ENCODE results near the gene IGDCC3. TPM values are rescaled to one million over a fixed set of nuclear protein-coding genes. Genes with fewer than 3 reads are reported as not detected.

IGDCC3 gene
- polyA plus RNA-seq, 2 of the 4 experiments (the other 2 are of a cell fraction) = 0.04 to 0.12 TPM

DNA sequence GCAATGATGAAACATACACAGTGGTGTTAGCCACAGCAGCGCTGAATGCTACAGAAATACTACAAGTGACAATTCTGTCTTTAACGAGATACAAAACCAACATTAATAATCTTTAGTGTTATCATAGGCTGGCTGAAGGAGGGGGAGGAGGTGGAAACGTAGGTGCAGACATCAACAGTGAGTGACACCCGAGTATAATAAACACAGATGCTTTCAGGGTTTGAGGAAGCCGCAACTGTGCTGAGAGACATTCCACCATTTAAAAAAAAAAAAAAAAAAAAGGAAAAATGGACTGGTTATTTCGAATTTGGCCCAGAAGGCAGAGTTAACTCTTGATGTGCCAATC, 4.3 kb upstream of the IGDCC3 start:
- no peak overlapping the region for H3K27ac ChIP-seq
- H3K4me2 ChIP-seq = no peak overlapping the region
- ATAC-seq (no peak), FAIRE-seq (no peak), DNase-seq (ENCODE audit: low read depth in 1 of 2, low spot score in 1 of 2) (no peak)
- 53% methylated on average over 6 of the region's 6 CpGs for WGBS (ENCODE audit: missing lambda C conversion rate)
- no peak overlapping the region for H3K4me3 ChIP-seq
- ChIA-PET CTCF (interaction anchor here (1.2 to 42.0 kb wide), 4 partner anchors 7 to 74 kb away, joined by 4 to 772 read pairs (median 747); partner anchors contain the start of gene IGDCC3), POLR2A (interaction anchor here (1.0 kb wide), 1 partner anchor 78 kb away, joined by 3 read pairs; the partner anchor contains the start of gene RNU5B-1)
- TF ChIP-seq MYC (IDR thresholded peaks at IDR 0.05; ENCODE audit: borderline replicate concordance, low read length) = no peak
- TF ChIP-seq RNF2 (IDR thresholded peaks at IDR 0.05; ENCODE audit: borderline replicate concordance, low read depth) = no peak
- TF ChIP-seq TFCP2L1 (CRISPR knock-in tag; IDR thresholded peaks at IDR 0.05) = no peak
- TF ChIP-seq HEYL (CRISPR knock-in tag; IDR thresholded peaks at IDR 0.05) = no peak
- no peak for TF ChIP-seq NR3C1 (IDR thresholded peaks at IDR 0.05)
- TF ChIP-seq EHF (CRISPR knock-in tag; IDR thresholded peaks at IDR 0.05) = no peak
- TF ChIP-seq RFX5 (IDR thresholded peaks at IDR 0.05) = no peak
- TF ChIP-seq JUNB (IDR thresholded peaks at IDR 0.05) = no peak
- TF ChIP-seq HOXB13 (CRISPR knock-in tag; IDR thresholded peaks at IDR 0.05; ENCODE audit: low read depth) = no peak
- no peak for TF ChIP-seq SMC3 (IDR thresholded peaks at IDR 0.05)
- no peak for TF ChIP-seq POLR2A (IDR thresholded peaks at IDR 0.05; ENCODE audit: low read length)
- no peak for TF ChIP-seq NPAS2 (CRISPR knock-in tag; IDR thresholded peaks at IDR 0.05; ENCODE audit: borderline replicate concordance)
- TF ChIP-seq RAD21 (conservative IDR thresholded peaks at IDR 0.05 in 1 of 2, IDR thresholded peaks at IDR 0.05 in 1 of 2) = no peak
- peaks cover 16% of the 10 kb centered on the region; the same call in 2 of the 3 replicates for H3K4me1 ChIP-seq
- H3K9me3 ChIP-seq = no peaks in the 10 kb centered on the region

DNA sequence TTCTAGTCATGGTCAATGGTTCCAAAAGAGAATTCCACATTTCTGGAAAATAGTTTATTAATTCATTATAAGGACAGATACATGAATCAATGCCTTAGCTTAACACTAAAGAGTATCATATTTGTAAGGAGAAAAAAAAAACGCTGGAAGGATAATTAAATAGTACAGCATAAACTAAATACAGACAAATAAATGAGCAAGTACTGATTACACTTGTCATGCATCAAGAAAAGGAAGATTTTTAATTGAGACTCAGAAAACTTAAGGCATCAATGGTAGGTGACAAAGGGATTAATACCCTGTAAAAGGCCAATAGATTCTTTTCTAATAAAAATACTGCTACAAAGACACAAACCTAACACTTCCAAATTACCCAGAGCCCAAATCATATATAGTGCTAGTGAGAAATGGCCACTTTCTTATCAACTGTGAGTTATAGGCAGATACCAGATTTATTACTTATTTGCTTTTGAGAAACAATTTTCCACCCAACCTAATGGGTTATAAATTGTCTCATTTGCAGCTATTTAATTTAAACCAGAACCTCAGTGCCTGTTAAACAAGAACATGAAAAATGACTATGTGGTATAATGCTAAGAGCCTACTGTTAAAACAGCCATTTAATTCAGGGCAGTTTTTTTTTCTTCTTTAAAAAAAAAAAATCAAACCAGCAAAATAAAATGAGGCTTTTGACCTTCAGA, 3.8 kb upstream of the IGDCC3 start:
- no peak for FAIRE-seq

DNA sequence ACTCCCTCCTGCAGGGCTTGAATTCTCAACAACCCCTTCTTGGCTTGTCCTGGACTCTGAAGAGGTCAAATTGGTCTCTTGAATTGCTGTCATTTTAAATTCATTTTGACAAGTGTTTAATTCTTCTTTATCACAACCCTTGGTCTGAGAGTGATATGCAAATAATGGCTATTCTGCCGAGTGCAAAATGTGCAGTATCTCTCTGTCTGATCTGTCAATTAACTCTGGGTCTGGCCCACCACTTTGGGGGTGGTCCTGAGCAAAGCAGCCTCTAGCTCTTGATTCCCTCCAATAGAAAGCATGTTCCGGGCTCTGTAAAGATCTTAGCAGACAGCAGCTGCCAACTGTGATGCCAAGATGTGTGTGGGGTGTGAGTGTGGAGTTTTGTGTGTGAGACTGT, 2.2 kb upstream of the IGDCC3 start:
- Histone ChIP-seq H3K27ac (no peak overlapping the region), H3K9me3 (no peaks in the 10 kb centered on the region), H3K4me3 (no peak overlapping the region), H3K4me1 (peaks cover 17% of the 10 kb centered on the region; the same call in 2 of the 3 replicates), H3K4me2 (no peak overlapping the region)
- TF ChIP-seq HOXA7 (CRISPR knock-in tag; IDR thresholded peaks at IDR 0.05) (no peak), MYC (IDR thresholded peaks at IDR 0.05; ENCODE audit: borderline replicate concordance, low read length) (no peak), SMC3 (IDR thresholded peaks at IDR 0.05) (no peak), PHF8 (IDR thresholded peaks at IDR 0.05; ENCODE audit: borderline replicate concordance, low read depth) (no peak), SREBF2 (IDR thresholded peaks at IDR 0.05) (no peak), ZSCAN20 (CRISPR knock-in tag; IDR thresholded peaks at IDR 0.05) (no peak), TP53 (CRISPR knock-in tag; IDR thresholded peaks at IDR 0.05) (no peak), ZFP36 (IDR thresholded peaks at IDR 0.05; ENCODE audit: borderline replicate concordance, partially characterized antibody) (no peak)
- TF ChIP-seq, protein P1, sequence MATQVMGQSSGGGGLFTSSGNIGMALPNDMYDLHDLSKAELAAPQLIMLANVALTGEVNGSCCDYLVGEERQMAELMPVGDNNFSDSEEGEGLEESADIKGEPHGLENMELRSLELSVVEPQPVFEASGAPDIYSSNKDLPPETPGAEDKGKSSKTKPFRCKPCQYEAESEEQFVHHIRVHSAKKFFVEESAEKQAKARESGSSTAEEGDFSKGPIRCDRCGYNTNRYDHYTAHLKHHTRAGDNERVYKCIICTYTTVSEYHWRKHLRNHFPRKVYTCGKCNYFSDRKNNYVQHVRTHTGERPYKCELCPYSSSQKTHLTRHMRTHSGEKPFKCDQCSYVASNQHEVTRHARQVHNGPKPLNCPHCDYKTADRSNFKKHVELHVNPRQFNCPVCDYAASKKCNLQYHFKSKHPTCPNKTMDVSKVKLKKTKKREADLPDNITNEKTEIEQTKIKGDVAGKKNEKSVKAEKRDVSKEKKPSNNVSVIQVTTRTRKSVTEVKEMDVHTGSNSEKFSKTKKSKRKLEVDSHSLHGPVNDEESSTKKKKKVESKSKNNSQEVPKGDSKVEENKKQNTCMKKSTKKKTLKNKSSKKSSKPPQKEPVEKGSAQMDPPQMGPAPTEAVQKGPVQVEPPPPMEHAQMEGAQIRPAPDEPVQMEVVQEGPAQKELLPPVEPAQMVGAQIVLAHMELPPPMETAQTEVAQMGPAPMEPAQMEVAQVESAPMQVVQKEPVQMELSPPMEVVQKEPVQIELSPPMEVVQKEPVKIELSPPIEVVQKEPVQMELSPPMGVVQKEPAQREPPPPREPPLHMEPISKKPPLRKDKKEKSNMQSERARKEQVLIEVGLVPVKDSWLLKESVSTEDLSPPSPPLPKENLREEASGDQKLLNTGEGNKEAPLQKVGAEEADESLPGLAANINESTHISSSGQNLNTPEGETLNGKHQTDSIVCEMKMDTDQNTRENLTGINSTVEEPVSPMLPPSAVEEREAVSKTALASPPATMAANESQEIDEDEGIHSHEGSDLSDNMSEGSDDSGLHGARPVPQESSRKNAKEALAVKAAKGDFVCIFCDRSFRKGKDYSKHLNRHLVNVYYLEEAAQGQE (IDR thresholded peaks at IDR 0.05) = no peak
- TF ChIP-seq, protein P2, sequence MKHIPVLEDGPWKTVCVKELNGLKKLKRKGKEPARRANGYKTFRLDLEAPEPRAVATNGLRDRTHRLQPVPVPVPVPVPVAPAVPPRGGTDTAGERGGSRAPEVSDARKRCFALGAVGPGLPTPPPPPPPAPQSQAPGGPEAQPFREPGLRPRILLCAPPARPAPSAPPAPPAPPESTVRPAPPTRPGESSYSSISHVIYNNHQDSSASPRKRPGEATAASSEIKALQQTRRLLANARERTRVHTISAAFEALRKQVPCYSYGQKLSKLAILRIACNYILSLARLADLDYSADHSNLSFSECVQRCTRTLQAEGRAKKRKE (CRISPR knock-in tag; IDR thresholded peaks at IDR 0.05; ENCODE audit: low read depth) = no peak
- TF ChIP-seq, protein P3, sequence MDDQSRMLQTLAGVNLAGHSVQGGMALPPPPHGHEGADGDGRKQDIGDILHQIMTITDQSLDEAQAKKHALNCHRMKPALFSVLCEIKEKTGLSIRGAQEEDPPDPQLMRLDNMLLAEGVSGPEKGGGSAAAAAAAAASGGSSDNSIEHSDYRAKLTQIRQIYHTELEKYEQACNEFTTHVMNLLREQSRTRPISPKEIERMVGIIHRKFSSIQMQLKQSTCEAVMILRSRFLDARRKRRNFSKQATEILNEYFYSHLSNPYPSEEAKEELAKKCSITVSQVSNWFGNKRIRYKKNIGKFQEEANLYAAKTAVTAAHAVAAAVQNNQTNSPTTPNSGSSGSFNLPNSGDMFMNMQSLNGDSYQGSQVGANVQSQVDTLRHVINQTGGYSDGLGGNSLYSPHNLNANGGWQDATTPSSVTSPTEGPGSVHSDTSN (IDR thresholded peaks at IDR 0.05) = no peak
- TF ChIP-seq, protein P4, sequence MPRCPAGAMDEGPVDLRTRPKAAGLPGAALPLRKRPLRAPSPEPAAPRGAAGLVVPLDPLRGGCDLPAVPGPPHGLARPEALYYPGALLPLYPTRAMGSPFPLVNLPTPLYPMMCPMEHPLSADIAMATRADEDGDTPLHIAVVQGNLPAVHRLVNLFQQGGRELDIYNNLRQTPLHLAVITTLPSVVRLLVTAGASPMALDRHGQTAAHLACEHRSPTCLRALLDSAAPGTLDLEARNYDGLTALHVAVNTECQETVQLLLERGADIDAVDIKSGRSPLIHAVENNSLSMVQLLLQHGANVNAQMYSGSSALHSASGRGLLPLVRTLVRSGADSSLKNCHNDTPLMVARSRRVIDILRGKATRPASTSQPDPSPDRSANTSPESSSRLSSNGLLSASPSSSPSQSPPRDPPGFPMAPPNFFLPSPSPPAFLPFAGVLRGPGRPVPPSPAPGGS (IDR thresholded peaks at IDR 0.05) = no peak
- DNase-seq (ENCODE audit: low read depth in 1 of 2, low spot score in 1 of 2) = no peak
- no peak for ATAC-seq
- CTCF ChIA-PET = interaction anchor here (1.2 to 42.0 kb wide), 8 partner anchors 5 to 349 kb away, joined by 3 to 772 read pairs (median 4); partner anchors contain the start of gene IGDCC3
- FAIRE-seq = no peak
- WGBS (ENCODE audit: missing lambda C conversion rate) = 64% methylated on average over 2 of the region's 2 CpGs
- POLR2A ChIA-PET = interaction anchor here (0.6 to 1.2 kb wide), 2 partner anchors 75 to 212 kb away, joined by 3 read pairs; no protein-coding TSS in a partner anchor

More for the DNA sequence above, 3.8 kb upstream of the IGDCC3 start:
- no peaks in the 10 kb centered on the region for H3K9me3 ChIP-seq
- H3K4me3 ChIP-seq = no peak overlapping the region
- no peak for DNase-seq (ENCODE audit: low read depth in 1 of 2, low spot score in 1 of 2)
- ATAC-seq = no peak
- no peak overlapping the region for H3K27ac ChIP-seq
- 8% methylated on average over 1 of the region's 1 CpG for WGBS (ENCODE audit: missing lambda C conversion rate)
- H3K4me2 ChIP-seq = no peak overlapping the region
- peaks cover 19% of the 10 kb centered on the region; the same call in 2 of the 3 replicates for H3K4me1 ChIP-seq
- POLR2A ChIA-PET = interaction anchor here (0.5 kb wide), 1 partner anchor 196 kb away, joined by 3 read pairs; the partner anchor contains the start of gene CLPX
- CTCF ChIA-PET = interaction anchor here (1.2 to 42.0 kb wide), 4 partner anchors 6 to 74 kb away, joined by 4 to 772 read pairs (median 747); partner anchors contain the start of gene IGDCC3
- no peak for TF ChIP-seq ZC3H11A (IDR thresholded peaks at IDR 0.05)
- TF ChIP-seq RNF2 (IDR thresholded peaks at IDR 0.05; ENCODE audit: borderline replicate concordance, low read depth) = no peak
- no peak for TF ChIP-seq FOXS1 (CRISPR knock-in tag; IDR thresholded peaks at IDR 0.05)
- no peak for TF ChIP-seq TP53 (CRISPR knock-in tag; IDR thresholded peaks at IDR 0.05)
- TF ChIP-seq RARB (CRISPR knock-in tag; IDR thresholded peaks at IDR 0.05) = no peak
- no peak for TF ChIP-seq MYC (IDR thresholded peaks at IDR 0.05; ENCODE audit: borderline replicate concordance, low read length)
- TF ChIP-seq NR3C1 (IDR thresholded peaks at IDR 0.05) = no peak

Measured in A549 (cell line).